OCI-LY3 (cell line): ENCODE data around the gene LINGO4.

Experiments used
- CTCF ChIP-seq: fragments of 200-600, 300-600 bp; sonication (generic); IDR thresholded peaks from 2 replicates; pipeline ENCODE4 v1.5.1; 2014; ENCODE audit warnings: antibody characterized with exemption, low read length, low read depth
- EZH2phosphoT487 ChIP-seq: fragments of 200-600 bp; shearing (Covaris generic); IDR thresholded peaks from 2 replicates; pipeline ENCODE4 v1.6.1; 2018; ENCODE audit warnings: antibody characterized with exemption, mixed run types, low read depth

GRCh38 chr1:151841141-151841540 is 35.9 kb upstream of the LINGO4 start:
- TF ChIP-seq CTCF (no peak), EZH2phosphoT487 (no peak)
